Kidney (tissue), 14 donors: Measurements from ENCODE around the gene LENG9. TPM values are rescaled to one million over a fixed set of nuclear protein-coding genes. Genes with fewer than 3 reads are reported as not detected.

ENCODE experiments used
- DNase-seq, 5 donors: peaks; one replicate each; pipeline ENCODE4 v3.0.0-alpha.2; 2013 to 2020
- FAIRE-seq: peaks from 2 replicates; lab custom pipeline; 2012; peaks lifted over from hg19 to GRCh38; lab: Jason Lieb, UNC
- H3K27ac ChIP-seq, 2 donors: one replicate each; pipeline ENCODE4 v1.7.0; 2013; ENCODE audit warnings: low read depth in 2 of 2, low read length in 2 of 2, inconsistent platforms in 1 of 2
- H3K27me3 ChIP-seq: one replicate; pipeline ENCODE4 v1.7.1; 2013; ENCODE audit warnings: low read length, inconsistent platforms; ENCODE audit not compliant: control insufficient read depth, insufficient read depth
- H3K36me3 ChIP-seq, 3 donors: one replicate each; pipeline versions ENCODE4 v1.7.0 to v1.7.1; 2013; ENCODE audit warnings: low read length in 3 of 3, control low read depth in 1 of 3, inconsistent platforms in 1 of 3; ENCODE audit not compliant: insufficient read depth in 3 of 3, control insufficient read depth in 2 of 3
- H3K4me1 ChIP-seq, 3 donors: one replicate each; pipeline versions ENCODE4 v1.7.0 to v1.7.1; 2013; ENCODE audit warnings: low read length in 3 of 3, inconsistent platforms in 1 of 3, low read depth in 1 of 3; ENCODE audit not compliant: control insufficient read depth in 2 of 3, insufficient read depth in 2 of 3
- H3K4me3 ChIP-seq, 3 donors: one replicate each; pipeline versions ENCODE4 v1.7.0 to v1.8.1; 2013; ENCODE audit warnings: low read length in 3 of 3, control low read depth in 1 of 3, inconsistent platforms in 1 of 3
- H3K9ac ChIP-seq, 3 donors: one replicate each; pipeline versions ENCODE4 v1.7.0 to v1.7.1; 2013; ENCODE audit warnings: low read length in 3 of 3, control low read depth in 1 of 3, inconsistent platforms in 1 of 3
- H3K9me3 ChIP-seq, 3 donors: one replicate each; pipeline versions ENCODE4 v1.7.0 to v1.7.1; 2013; ENCODE audit warnings: low read length in 3 of 3, control low read depth in 1 of 3, inconsistent platforms in 1 of 3; ENCODE audit not compliant: control insufficient read depth in 2 of 3, insufficient read depth in 1 of 3
- intact Hi-C: fragments of 100-400 bp; cut with DNase I; formaldehyde crosslinking; loops from one replicate; pipeline ENCODE4 v1.11.1; 2022
- polyA plus RNA-seq: library from polyadenylated mRNA; stranded (reverse); fragments of 350-450 nt; fragmentation: Illumina TruSeq; extraction: RNeasy Lipid Tissue Mini Kit (QIAGEN cat#74804); gene quantifications from one replicate; pipeline ENCODE4 v1.2.3, GENCODE V29; 2014; ENCODE audit warnings: low read depth, low replicate concordance; ENCODE audit not compliant: insufficient read depth
- total RNA-seq: library from RNA; stranded (reverse); fragmentation: NEBNext Ultra II Directional; extraction: Animal tissue kit (Norgen Biotek cat#: 25700); gene quantifications from one replicate; pipeline ENCODE4 v1.2.1, GENCODE V29; 2021
- TF ChIP-seq, protein P1 (sequence below): IDR thresholded peaks from 3 replicates; pipeline ENCODE4 v1.5.1; 2012; ENCODE audit warnings: mild to moderate bottlenecking, moderate library complexity, borderline replicate concordance; ENCODE audit not compliant: insufficient read depth; ENCODE audit errors: extremely low read depth
- donor health status: control.
- donor health status: control.
- donor health status: control.
- donor health status: control.
- donor health status: control.
- donor health status: DM: yes; HTN: yes; CAD: no.
- donor health status: Normal renal cell carcinoma (clear cell type).

LENG9 gene
- total and polyA plus RNA-seq, 2 donors from 2014 or later, result 2.0 to 6.8 TPM

DNA sequence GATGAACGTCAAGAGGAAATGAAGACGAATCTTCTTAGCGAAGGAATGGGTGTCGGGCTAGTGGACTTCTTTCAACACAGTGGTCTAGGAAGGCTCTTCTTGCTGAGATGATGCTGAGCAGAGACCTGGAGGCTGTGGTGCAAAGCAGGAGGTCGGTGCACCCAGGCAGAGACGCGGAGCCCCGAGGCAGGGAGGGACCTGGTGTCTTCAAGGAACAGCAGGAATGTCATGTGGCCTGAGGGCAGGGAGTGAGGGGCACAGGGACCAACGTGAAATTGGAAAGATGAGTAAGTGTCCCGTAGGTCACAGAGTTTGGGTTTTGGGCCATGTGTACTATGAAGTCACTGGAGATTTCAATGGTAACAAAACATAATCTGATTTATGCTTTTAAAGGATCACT, 20.9 kb upstream of the LENG9 start:
- Histone ChIP-seq H3K9me3 (no peaks in the 10 kb centered on the region), H3K9ac (no peak overlapping the region), H3K4me1 (no peaks in the 10 kb centered on the region), H3K27me3 (no peaks in the 10 kb centered on the region), H3K4me3 (no peak overlapping the region), H3K36me3 (no peaks in the 10 kb centered on the region), H3K27ac (no peak overlapping the region)
- intact Hi-C loops, result no loop called here
- TF ChIP-seq, protein P1, sequence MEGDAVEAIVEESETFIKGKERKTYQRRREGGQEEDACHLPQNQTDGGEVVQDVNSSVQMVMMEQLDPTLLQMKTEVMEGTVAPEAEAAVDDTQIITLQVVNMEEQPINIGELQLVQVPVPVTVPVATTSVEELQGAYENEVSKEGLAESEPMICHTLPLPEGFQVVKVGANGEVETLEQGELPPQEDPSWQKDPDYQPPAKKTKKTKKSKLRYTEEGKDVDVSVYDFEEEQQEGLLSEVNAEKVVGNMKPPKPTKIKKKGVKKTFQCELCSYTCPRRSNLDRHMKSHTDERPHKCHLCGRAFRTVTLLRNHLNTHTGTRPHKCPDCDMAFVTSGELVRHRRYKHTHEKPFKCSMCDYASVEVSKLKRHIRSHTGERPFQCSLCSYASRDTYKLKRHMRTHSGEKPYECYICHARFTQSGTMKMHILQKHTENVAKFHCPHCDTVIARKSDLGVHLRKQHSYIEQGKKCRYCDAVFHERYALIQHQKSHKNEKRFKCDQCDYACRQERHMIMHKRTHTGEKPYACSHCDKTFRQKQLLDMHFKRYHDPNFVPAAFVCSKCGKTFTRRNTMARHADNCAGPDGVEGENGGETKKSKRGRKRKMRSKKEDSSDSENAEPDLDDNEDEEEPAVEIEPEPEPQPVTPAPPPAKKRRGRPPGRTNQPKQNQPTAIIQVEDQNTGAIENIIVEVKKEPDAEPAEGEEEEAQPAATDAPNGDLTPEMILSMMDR, result no peak
- FAIRE-seq (no peak), DNase-seq (peak in 1 of 5 donors; percentile 15)

DNA sequence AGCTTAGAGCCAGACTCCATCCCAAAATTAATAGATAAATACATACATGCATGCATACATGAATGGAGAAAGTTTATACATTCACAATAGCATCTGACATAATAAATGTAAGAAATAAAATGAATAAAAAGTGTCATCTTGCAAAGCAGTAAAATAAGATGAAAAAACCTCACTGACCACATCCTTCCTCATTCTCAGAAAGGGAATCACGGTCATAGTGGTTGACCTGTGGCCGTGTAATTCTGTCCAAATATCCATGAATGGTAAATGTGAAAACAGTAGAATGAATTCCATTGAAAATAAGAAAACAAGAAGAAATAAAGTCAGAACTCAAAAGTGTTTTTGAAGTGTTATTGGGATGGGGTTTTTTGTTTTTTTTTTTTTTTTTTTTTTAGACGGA, 19.3 kb upstream of the LENG9 start:
- Histone ChIP-seq H3K4me1 (no peaks in the 10 kb centered on the region), H3K9ac (no peak overlapping the region), H3K27me3 (no peaks in the 10 kb centered on the region), H3K27ac (no peak overlapping the region), H3K36me3 (no peaks in the 10 kb centered on the region), H3K9me3 (no peaks in the 10 kb centered on the region), H3K4me3 (no peak overlapping the region)
- DNase-seq (no peak), FAIRE-seq (no peak)
- intact Hi-C loops, result no loop called here
- TF ChIP-seq, protein P1, result no peak

DNA sequence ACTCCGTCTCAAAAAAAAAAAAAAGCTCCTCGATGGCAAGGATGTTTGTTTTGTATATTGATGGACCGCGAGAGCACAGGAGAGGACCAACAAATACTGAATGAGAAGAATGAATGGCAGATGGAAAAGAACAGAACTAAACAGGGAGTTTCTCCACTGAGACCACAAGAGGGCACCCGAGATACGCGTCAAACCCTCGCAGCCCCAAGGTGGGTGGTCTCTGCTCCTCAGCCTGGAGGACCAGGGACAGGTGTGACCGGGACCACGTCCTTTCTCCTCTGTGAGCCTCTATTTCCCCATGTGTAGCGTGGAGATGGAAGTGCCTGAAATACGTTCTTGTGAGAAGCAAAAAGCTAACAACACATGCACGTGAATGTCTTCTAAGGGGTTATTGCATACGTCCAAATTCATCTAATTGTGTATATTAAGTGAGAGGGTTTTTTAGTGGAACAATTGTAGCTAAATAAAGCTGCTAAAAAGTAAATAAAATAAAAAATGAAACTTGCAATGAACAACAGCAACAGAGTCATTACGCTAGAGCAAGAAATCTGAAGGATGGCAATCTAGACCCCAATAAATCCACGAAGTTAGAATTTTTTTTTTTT, 17.9 kb upstream of the LENG9 start:
- no peak for FAIRE-seq
- intact Hi-C loops, result no loop called here

More for the DNA sequence above, 17.9 kb upstream of the LENG9 start:
- H3K4me3 ChIP-seq, result no peak overlapping the region
- H3K4me1 ChIP-seq, result no peaks in the 10 kb centered on the region
- H3K36me3 ChIP-seq, result no peaks in the 10 kb centered on the region
- DNase-seq, result peak; percentile 48 to 91 (median 67)
- H3K9me3 ChIP-seq, result no peaks in the 10 kb centered on the region
- H3K27ac ChIP-seq, result no peak overlapping the region
- TF ChIP-seq, protein P1, result peak; percentile 30
- no peak overlapping the region for H3K9ac ChIP-seq
- no peaks in the 10 kb centered on the region for H3K27me3 ChIP-seq
